ENCODE data around the gene TGFBI.

The TGFBI gene

GRCh38 chr5:136001466-136001981 lies 27.3 kb upstream of the TGFBI start:
- DNase-seq (ENCODE audit: low read depth): no peak

- DNase-seq (ENCODE audit: low read depth): no peak
These were observed 24.4 kb upstream of the TGFBI start for GRCh38 chr5:136004436-136004835.

GRCh38 chr5:136005476-136005875 lies 23.3 kb upstream of the TGFBI start:
- DNase-seq (ENCODE audit: low read depth): no peak

- DNase-seq (ENCODE audit: low read depth): peak; percentile 70
These were observed 22.6 kb upstream of the TGFBI start for GRCh38 chr5:136006164-136006563.

- DNase-seq (ENCODE audit: low read depth): peak; percentile 93
These were observed 22.0 kb upstream of the TGFBI start for GRCh38 chr5:136006761-136007251.

GRCh38 chr5:136007271-136007670 lies 21.5 kb upstream of the TGFBI start:
- DNase-seq (ENCODE audit: low read depth): no peak

- no peak for DNase-seq (ENCODE audit: low read depth)
These were observed 17.3 kb upstream of the TGFBI start for GRCh38 chr5:136011414-136012001.

GRCh38 chr5:136012041-136012804 lies 16.6 kb upstream of the TGFBI start:
- no peak for DNase-seq (ENCODE audit: low read depth)

GRCh38 chr5:136013559-136013958 lies 15.2 kb upstream of the TGFBI start:
- DNase-seq (ENCODE audit: low read depth): no peak

GRCh38 chr5:136014049-136015002 lies 14.5 kb upstream of the TGFBI start:
- no peak for DNase-seq (ENCODE audit: low read depth)

- no peak for DNase-seq (ENCODE audit: low read depth)
These were observed 13.8 kb upstream of the TGFBI start for GRCh38 chr5:136015003-136015375.

GRCh38 chr5:136015966-136016650 lies 12.7 kb upstream of the TGFBI start:
- DNase-seq (ENCODE audit: low read depth): no peak

GRCh38 chr5:136016945-136017530 lies 11.8 kb upstream of the TGFBI start:
- DNase-seq (ENCODE audit: low read depth): peak; percentile 95

- DNase-seq (ENCODE audit: low read depth): peak; percentile 97
These were observed 9.7 kb upstream of the TGFBI start for GRCh38 chr5:136018814-136019783.

GRCh38 chr5:136020001-136020382 lies 8.8 kb upstream of the TGFBI start:
- no peak for DNase-seq (ENCODE audit: low read depth)

GRCh38 chr5:136020383-136021015 lies 8.3 kb upstream of the TGFBI start:
- peak; percentile 86 for DNase-seq (ENCODE audit: low read depth)

- no peak for DNase-seq (ENCODE audit: low read depth)
These were observed 7.8 kb upstream of the TGFBI start for GRCh38 chr5:136021016-136021405.

- DNase-seq (ENCODE audit: low read depth): no peak
These were observed 5.8 kb upstream of the TGFBI start for GRCh38 chr5:136022965-136023364.

GRCh38 chr5:136023958-136024541 lies 4.7 kb upstream of the TGFBI start:
- peak; percentile 91 for DNase-seq (ENCODE audit: low read depth)

All from stromal cell of bone marrow (primary cell).